Panc1 (cell line): ENCODE results near the gene CLDN6.

Experiments
- TF ChIP-seq, protein P1 (sequence below): fragments of 450-650 bp; IDR thresholded peaks from 2 replicates; pipeline ENCODE4 v1.5.1; 2017; ENCODE audit warnings: mild to moderate bottlenecking
- TF ChIP-seq, protein P2 (sequence below), 2 experiments: IDR thresholded peaks; 2 replicates each; pipeline ENCODE4 v1.6.1; 2011 to 2012; ENCODE audit warnings: low read depth in 2 of 2, control low read depth in 1 of 2, low read length in 1 of 2, mild to moderate bottlenecking in 1 of 2, moderate library complexity in 1 of 2; ENCODE audit not compliant: insufficient read depth in 1 of 2

DNA sequence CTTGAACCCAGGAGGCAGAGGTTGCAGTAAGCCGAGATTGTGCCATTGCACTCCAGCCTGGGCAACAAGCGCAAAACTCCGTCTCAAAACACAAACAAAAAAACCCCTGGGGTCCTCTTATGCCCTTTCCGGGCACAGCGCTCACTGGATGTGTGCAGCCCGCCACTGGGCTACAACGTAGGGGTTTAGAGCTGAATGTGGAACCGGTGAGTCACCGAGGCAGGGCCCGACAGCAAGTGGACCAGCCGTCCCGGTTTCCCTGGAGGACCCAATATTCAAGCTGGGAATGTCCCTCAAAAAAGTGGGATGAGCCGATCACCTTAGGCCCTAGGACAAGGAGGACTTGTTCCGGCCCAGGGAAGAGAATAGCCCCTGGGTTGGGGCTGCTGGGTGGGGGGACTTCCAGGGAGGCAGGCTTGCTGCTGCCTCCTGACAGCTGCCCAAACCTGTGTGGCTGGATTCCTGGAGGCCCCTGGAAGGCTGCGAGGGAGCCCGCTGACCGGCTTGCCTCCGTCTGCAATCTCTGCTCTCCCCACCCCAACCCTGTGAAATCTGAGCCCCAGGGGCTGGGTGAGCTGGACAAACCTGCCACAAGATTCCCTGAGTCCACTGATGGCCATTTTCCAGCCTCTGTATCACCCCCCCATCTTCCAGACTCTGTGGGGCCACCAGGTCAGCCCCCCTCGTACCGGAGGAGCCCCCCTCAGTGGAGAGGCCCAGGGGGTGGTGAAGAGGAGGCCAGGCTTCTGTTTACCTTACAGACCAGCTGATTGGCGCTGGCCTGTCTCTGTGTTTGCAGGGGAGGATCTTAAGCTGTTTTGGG lies 8.2 kb downstream of the CLDN6 start:
- TF ChIP-seq, protein P1, sequence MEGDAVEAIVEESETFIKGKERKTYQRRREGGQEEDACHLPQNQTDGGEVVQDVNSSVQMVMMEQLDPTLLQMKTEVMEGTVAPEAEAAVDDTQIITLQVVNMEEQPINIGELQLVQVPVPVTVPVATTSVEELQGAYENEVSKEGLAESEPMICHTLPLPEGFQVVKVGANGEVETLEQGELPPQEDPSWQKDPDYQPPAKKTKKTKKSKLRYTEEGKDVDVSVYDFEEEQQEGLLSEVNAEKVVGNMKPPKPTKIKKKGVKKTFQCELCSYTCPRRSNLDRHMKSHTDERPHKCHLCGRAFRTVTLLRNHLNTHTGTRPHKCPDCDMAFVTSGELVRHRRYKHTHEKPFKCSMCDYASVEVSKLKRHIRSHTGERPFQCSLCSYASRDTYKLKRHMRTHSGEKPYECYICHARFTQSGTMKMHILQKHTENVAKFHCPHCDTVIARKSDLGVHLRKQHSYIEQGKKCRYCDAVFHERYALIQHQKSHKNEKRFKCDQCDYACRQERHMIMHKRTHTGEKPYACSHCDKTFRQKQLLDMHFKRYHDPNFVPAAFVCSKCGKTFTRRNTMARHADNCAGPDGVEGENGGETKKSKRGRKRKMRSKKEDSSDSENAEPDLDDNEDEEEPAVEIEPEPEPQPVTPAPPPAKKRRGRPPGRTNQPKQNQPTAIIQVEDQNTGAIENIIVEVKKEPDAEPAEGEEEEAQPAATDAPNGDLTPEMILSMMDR, result no peak
- TF ChIP-seq, protein P2, sequence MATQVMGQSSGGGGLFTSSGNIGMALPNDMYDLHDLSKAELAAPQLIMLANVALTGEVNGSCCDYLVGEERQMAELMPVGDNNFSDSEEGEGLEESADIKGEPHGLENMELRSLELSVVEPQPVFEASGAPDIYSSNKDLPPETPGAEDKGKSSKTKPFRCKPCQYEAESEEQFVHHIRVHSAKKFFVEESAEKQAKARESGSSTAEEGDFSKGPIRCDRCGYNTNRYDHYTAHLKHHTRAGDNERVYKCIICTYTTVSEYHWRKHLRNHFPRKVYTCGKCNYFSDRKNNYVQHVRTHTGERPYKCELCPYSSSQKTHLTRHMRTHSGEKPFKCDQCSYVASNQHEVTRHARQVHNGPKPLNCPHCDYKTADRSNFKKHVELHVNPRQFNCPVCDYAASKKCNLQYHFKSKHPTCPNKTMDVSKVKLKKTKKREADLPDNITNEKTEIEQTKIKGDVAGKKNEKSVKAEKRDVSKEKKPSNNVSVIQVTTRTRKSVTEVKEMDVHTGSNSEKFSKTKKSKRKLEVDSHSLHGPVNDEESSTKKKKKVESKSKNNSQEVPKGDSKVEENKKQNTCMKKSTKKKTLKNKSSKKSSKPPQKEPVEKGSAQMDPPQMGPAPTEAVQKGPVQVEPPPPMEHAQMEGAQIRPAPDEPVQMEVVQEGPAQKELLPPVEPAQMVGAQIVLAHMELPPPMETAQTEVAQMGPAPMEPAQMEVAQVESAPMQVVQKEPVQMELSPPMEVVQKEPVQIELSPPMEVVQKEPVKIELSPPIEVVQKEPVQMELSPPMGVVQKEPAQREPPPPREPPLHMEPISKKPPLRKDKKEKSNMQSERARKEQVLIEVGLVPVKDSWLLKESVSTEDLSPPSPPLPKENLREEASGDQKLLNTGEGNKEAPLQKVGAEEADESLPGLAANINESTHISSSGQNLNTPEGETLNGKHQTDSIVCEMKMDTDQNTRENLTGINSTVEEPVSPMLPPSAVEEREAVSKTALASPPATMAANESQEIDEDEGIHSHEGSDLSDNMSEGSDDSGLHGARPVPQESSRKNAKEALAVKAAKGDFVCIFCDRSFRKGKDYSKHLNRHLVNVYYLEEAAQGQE (IDR thresholded peaks at IDR 0.05; ENCODE audit: insufficient read depth in 1 of 2, low read depth in 2 of 2, low read length in 1 of 2), result no peak
